Liver (tissue), 9 donors: ENCODE measurements around the gene TACR2. TPM values are rescaled to one million over a fixed set of nuclear protein-coding genes. Genes with fewer than 3 reads are reported as not detected.

ENCODE experiments used
- DNase-seq: peaks from one replicate; pipeline ENCODE4 v3.0.0-alpha.2; 2017; ENCODE audit warnings: low spot score
- H3K27ac ChIP-seq, 2 donors: one replicate each; pipeline ENCODE4 v1.7.0; 2013; ENCODE audit warnings: inconsistent platforms in 2 of 2, low read length in 2 of 2, control low read depth in 1 of 2, low read depth in 1 of 2, mild to moderate bottlenecking in 1 of 2
- H3K27me3 ChIP-seq, 4 donors: one replicate each; pipeline versions ENCODE4 v1.6.1 to v1.7.0; 2013; ENCODE audit warnings: low read length in 3 of 4, inconsistent platforms in 1 of 4, mild to moderate bottlenecking in 1 of 4, moderate library complexity in 1 of 4; ENCODE audit not compliant: control insufficient read depth in 4 of 4, insufficient read depth in 4 of 4
- H3K36me3 ChIP-seq, 4 donors: one replicate each; pipeline versions ENCODE4 v1.6.1 to v1.7.0; 2013; ENCODE audit warnings: low read length in 3 of 4, mild to moderate bottlenecking in 3 of 4, low read depth in 1 of 4, moderate library complexity in 1 of 4; ENCODE audit not compliant: control insufficient read depth in 4 of 4, insufficient read depth in 3 of 4
- H3K4me1 ChIP-seq, 4 donors: one replicate each; pipeline versions ENCODE4 v1.6.1 to v1.7.0; 2013; ENCODE audit warnings: low read length in 3 of 4, mild to moderate bottlenecking in 3 of 4, moderate library complexity in 1 of 4; ENCODE audit not compliant: control insufficient read depth in 4 of 4, insufficient read depth in 4 of 4
- H3K4me3 ChIP-seq, 3 donors: one replicate each; pipeline versions ENCODE4 v1.6.1 to v1.7.0; 2013; ENCODE audit warnings: low read length in 3 of 3, control low read depth in 1 of 3, low read depth in 1 of 3, mild to moderate bottlenecking in 1 of 3
- H3K9ac ChIP-seq, 2 donors: one replicate each; pipeline ENCODE4 v1.7.0; 2013; ENCODE audit warnings: low read length in 2 of 2, mild to moderate bottlenecking in 2 of 2, moderate library complexity in 2 of 2, control low read depth in 1 of 2, low read depth in 1 of 2
- H3K9me3 ChIP-seq, 4 donors: one replicate each; pipeline versions ENCODE4 v1.6.1 to v1.7.0; 2013; ENCODE audit warnings: low read length in 3 of 4; ENCODE audit not compliant: control insufficient read depth in 4 of 4
- EGR1 ChIP-seq, 2 donors: IDR thresholded peaks; 2 replicates each; pipeline ENCODE4 v1.6.1; 2016 to 2018; ENCODE audit warnings: antibody characterized with exemption in 2 of 2, low read depth in 2 of 2
- FOXA2 ChIP-seq: IDR thresholded peaks from 2 replicates; pipeline ENCODE4 v1.6.1; 2016; ENCODE audit warnings: antibody characterized with exemption
- GABPA ChIP-seq, 2 donors: IDR thresholded peaks in 1 of 2; conservative IDR thresholded peaks in 1 of 2; 2 replicates each; pipeline ENCODE4 v1.6.1; 2016; ENCODE audit warnings: antibody characterized with exemption in 2 of 2, mild to moderate bottlenecking in 1 of 2, moderate library complexity in 1 of 2
- HNF4A ChIP-seq, 2 donors: conservative IDR thresholded peaks; 2 replicates each; pipeline ENCODE4 v1.6.1; 2016; ENCODE audit warnings: antibody characterized with exemption in 2 of 2, mild to moderate bottlenecking in 2 of 2
- HNF4G ChIP-seq: IDR thresholded peaks from 2 replicates; pipeline ENCODE4 v1.6.1; 2016; ENCODE audit warnings: antibody characterized with exemption
- JUND ChIP-seq, 2 donors: IDR thresholded peaks; 2 replicates each; pipeline ENCODE4 v1.6.1; 2016; ENCODE audit warnings: antibody characterized with exemption in 2 of 2
- NR2F2 ChIP-seq: IDR thresholded peaks from 2 replicates; pipeline ENCODE4 v1.6.1; 2016; ENCODE audit warnings: antibody characterized with exemption
- RAD21 ChIP-seq, 2 donors: IDR thresholded peaks; 2 replicates each; pipeline ENCODE4 v1.6.1; 2016; ENCODE audit warnings: antibody characterized with exemption in 2 of 2, mild to moderate bottlenecking in 2 of 2
- RXRA ChIP-seq, 2 donors: IDR thresholded peaks; 2 replicates each; pipeline ENCODE4 v1.6.1; 2017 to 2018; ENCODE audit warnings: antibody characterized with exemption in 2 of 2, mild to moderate bottlenecking in 1 of 2
- SP1 ChIP-seq: IDR thresholded peaks from 2 replicates; pipeline ENCODE4 v1.6.1; 2018; ENCODE audit warnings: antibody characterized with exemption, mild to moderate bottlenecking
- TAF1 ChIP-seq: conservative IDR thresholded peaks from 2 replicates; pipeline ENCODE4 v1.6.1; 2016; ENCODE audit warnings: antibody characterized with exemption, mild to moderate bottlenecking
- YY1 ChIP-seq: IDR thresholded peaks from 2 replicates; pipeline ENCODE4 v1.6.1; 2016; ENCODE audit warnings: antibody characterized with exemption, mild to moderate bottlenecking
- WGBS: extraction: QIAGEN DNeasy Blood & Tissue Kit; methylation state at CpG from one replicate; pipeline ENCODE4 v1.1.7; 2013; 5-methylcytosine and 5-hydroxymethylcytosine counted together
- polyA plus RNA-seq, 2 donors: library from polyadenylated mRNA; stranded (reverse) in 1 of 2; unstranded in 1 of 2; fragments of 200-250 nt in 1 of 2; fragments of >200 nt in 1 of 2; fragmentation: Nextera tagmentation in 1 of 2; extraction: Ambion mirVana in 1 of 2; gene quantifications; one replicate each; pipeline versions ENCODE4 v1.2.1 to v1.2.3, GENCODE V29; 2013 to 2015
- total RNA-seq, 2 donors: library from RNA; depleted of rRNA; stranded (reverse); fragments of >200 nt; gene quantifications; one replicate each; pipeline ENCODE4 v1.2.3, GENCODE V29; 2014
- TF ChIP-seq, protein P1 (sequence below): IDR thresholded peaks from 2 replicates; pipeline ENCODE4 v1.6.1; 2016; ENCODE audit warnings: antibody characterized with exemption, mild to moderate bottlenecking
- TF ChIP-seq, protein P2 (sequence below): IDR thresholded peaks from 2 replicates; pipeline ENCODE4 v1.6.1; 2016; ENCODE audit warnings: antibody characterized with exemption
- TF ChIP-seq, protein P3 (sequence below): IDR thresholded peaks from 2 replicates; pipeline ENCODE4 v1.6.1; 2016; ENCODE audit warnings: antibody characterized with exemption
- TF ChIP-seq, protein P4 (sequence below): fragments of 150-350 bp; IDR thresholded peaks from 2 replicates; pipeline ENCODE4 v1.5.1; 2017; ENCODE audit warnings: improper control_type of control experiment, low read depth, low read length; ENCODE audit not compliant: missing input control
- TF ChIP-seq, protein P5 (sequence below): IDR thresholded peaks from 2 replicates; pipeline ENCODE4 v1.6.1; 2016; ENCODE audit warnings: antibody characterized with exemption
- donor health status: healthy.
- donor health status: healthy.
- donor health status: healthy.
- donor health status: healthy.
- donor health status: healthy.

The TACR2 gene
- total and polyA plus RNA-seq, 4 donors = 0.08 to 0.18 (median 0.12) TPM; not detected in 1

DNA sequence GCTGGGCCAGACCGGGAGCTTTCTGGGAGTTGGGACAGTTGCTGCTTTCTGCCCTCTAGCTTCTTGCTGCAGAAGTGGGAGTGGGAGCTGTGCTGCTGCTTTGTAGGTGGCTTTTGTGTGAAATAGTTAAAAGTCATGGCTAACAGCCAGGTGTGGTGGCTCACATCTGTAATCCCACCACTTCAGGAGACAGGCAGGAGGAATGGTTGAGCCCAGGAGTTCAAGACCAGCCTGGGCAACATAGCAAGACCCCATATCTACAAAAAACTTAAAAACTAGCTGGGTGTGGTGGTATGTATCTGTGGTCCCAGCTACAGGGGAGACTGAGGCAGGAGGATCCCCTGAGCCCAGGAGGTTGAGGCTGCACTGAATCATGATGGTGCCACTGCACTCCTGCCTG lies 13.7 kb downstream of the TACR2 start (continued):
- TF ChIP-seq, protein P1, sequence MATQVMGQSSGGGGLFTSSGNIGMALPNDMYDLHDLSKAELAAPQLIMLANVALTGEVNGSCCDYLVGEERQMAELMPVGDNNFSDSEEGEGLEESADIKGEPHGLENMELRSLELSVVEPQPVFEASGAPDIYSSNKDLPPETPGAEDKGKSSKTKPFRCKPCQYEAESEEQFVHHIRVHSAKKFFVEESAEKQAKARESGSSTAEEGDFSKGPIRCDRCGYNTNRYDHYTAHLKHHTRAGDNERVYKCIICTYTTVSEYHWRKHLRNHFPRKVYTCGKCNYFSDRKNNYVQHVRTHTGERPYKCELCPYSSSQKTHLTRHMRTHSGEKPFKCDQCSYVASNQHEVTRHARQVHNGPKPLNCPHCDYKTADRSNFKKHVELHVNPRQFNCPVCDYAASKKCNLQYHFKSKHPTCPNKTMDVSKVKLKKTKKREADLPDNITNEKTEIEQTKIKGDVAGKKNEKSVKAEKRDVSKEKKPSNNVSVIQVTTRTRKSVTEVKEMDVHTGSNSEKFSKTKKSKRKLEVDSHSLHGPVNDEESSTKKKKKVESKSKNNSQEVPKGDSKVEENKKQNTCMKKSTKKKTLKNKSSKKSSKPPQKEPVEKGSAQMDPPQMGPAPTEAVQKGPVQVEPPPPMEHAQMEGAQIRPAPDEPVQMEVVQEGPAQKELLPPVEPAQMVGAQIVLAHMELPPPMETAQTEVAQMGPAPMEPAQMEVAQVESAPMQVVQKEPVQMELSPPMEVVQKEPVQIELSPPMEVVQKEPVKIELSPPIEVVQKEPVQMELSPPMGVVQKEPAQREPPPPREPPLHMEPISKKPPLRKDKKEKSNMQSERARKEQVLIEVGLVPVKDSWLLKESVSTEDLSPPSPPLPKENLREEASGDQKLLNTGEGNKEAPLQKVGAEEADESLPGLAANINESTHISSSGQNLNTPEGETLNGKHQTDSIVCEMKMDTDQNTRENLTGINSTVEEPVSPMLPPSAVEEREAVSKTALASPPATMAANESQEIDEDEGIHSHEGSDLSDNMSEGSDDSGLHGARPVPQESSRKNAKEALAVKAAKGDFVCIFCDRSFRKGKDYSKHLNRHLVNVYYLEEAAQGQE = no peak
- TF ChIP-seq, protein P2, sequence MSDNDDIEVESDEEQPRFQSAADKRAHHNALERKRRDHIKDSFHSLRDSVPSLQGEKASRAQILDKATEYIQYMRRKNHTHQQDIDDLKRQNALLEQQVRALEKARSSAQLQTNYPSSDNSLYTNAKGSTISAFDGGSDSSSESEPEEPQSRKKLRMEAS = no peak

DNA sequence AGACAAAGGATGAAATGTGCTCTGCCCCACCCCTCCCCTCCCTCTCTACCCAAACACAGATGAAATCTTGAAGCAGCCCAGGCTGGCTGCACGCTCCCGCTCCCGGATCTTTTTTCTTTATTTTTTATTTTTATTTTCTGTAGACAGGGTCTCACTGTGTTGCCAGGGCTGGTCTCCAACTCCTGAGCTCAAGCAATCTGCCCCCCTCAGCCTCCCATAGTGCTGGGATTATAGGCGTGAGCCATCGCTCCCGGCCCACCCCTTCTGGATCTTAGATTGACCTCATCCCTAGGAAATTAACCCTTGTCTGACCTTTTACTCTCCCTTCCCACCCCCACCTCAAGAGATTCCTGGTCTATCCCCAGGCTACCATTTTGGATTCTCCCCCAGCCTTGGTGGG lies 14.3 kb downstream of the TACR2 start:
- H3K27me3 ChIP-seq = no peaks in the 10 kb centered on the region
- no peak for DNase-seq
- H3K36me3 ChIP-seq = peaks cover 0 to 4% (median 0%) of the 10 kb centered on the region in 4 donors
- no peaks in the 10 kb centered on the region for H3K9me3 ChIP-seq
- WGBS = 77% methylated on average over 6 of the region's 6 CpGs
- TF ChIP-seq HNF4G (no peak), JUND (IDR thresholded peaks at IDR 0.05) (no peak), EGR1 (IDR thresholded peaks at IDR 0.05; ENCODE audit: low read depth in 2 of 2) (no peak), HNF4A (conservative IDR thresholded peaks at IDR 0.05) (no peak), SP1 (no peak), NR2F2 (no peak), TAF1 (no peak), RXRA (IDR thresholded peaks at IDR 0.05) (no peak), FOXA2 (no peak), RAD21 (IDR thresholded peaks at IDR 0.05) (no peak)
- TF ChIP-seq, protein P1 = no peak
- TF ChIP-seq, protein P3, sequence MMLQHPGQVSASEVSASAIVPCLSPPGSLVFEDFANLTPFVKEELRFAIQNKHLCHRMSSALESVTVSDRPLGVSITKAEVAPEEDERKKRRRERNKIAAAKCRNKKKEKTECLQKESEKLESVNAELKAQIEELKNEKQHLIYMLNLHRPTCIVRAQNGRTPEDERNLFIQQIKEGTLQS = no peak
- TF ChIP-seq, protein P2 = no peak
- no peaks in the 10 kb centered on the region for H3K4me1 ChIP-seq
- H3K4me3 ChIP-seq = no peak overlapping the region
- no peak overlapping the region for H3K9ac ChIP-seq
- H3K27ac ChIP-seq = no peak overlapping the region

DNA sequence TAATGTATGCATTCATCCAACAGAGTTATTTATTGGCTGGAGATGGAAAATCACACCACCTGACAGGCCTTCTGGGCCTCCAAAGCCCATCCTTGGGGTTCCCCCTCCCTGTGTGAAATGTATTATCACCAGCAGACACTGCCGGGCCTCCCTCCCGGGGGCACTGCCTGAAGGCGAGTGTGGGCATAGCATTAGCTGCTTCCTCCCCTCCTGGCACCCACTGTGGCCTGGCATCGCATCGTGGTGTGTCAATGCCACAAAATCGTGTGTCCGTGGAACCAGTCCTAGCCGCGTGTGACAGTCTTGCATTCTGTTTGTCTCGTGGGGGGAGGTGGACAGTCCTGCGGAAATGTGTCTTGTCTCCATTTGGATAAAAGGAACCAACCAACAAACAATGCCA lies 15.3 kb downstream of the TACR2 start:
- 89% methylated on average over 11 of the region's 11 CpGs for WGBS
- no peak overlapping the region for H3K27ac ChIP-seq
- no peaks in the 10 kb centered on the region for H3K27me3 ChIP-seq
- H3K9me3 ChIP-seq = no peaks in the 10 kb centered on the region
- no peak overlapping the region for H3K9ac ChIP-seq
- no peaks in the 10 kb centered on the region for H3K4me1 ChIP-seq
- peaks cover 0 to 4% (median 0%) of the 10 kb centered on the region in 4 donors for H3K36me3 ChIP-seq
- no peak for DNase-seq
- H3K4me3 ChIP-seq = no peak overlapping the region
- TF ChIP-seq JUND (IDR thresholded peaks at IDR 0.05) = no peak
- no peak for TF ChIP-seq RXRA (IDR thresholded peaks at IDR 0.05)
- TF ChIP-seq HNF4A (conservative IDR thresholded peaks at IDR 0.05) = no peak
- TF ChIP-seq SP1 = no peak
- no peak for TF ChIP-seq YY1
- TF ChIP-seq FOXA2 = no peak
- no peak for TF ChIP-seq GABPA (IDR thresholded peaks at IDR 0.05 in 1 of 2, conservative IDR thresholded peaks at IDR 0.05 in 1 of 2)
- TF ChIP-seq, protein P4, sequence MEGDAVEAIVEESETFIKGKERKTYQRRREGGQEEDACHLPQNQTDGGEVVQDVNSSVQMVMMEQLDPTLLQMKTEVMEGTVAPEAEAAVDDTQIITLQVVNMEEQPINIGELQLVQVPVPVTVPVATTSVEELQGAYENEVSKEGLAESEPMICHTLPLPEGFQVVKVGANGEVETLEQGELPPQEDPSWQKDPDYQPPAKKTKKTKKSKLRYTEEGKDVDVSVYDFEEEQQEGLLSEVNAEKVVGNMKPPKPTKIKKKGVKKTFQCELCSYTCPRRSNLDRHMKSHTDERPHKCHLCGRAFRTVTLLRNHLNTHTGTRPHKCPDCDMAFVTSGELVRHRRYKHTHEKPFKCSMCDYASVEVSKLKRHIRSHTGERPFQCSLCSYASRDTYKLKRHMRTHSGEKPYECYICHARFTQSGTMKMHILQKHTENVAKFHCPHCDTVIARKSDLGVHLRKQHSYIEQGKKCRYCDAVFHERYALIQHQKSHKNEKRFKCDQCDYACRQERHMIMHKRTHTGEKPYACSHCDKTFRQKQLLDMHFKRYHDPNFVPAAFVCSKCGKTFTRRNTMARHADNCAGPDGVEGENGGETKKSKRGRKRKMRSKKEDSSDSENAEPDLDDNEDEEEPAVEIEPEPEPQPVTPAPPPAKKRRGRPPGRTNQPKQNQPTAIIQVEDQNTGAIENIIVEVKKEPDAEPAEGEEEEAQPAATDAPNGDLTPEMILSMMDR = no peak
- TF ChIP-seq EGR1 (IDR thresholded peaks at IDR 0.05; ENCODE audit: low read depth in 2 of 2) = no peak
- no peak for TF ChIP-seq HNF4G
- TF ChIP-seq, protein P5, sequence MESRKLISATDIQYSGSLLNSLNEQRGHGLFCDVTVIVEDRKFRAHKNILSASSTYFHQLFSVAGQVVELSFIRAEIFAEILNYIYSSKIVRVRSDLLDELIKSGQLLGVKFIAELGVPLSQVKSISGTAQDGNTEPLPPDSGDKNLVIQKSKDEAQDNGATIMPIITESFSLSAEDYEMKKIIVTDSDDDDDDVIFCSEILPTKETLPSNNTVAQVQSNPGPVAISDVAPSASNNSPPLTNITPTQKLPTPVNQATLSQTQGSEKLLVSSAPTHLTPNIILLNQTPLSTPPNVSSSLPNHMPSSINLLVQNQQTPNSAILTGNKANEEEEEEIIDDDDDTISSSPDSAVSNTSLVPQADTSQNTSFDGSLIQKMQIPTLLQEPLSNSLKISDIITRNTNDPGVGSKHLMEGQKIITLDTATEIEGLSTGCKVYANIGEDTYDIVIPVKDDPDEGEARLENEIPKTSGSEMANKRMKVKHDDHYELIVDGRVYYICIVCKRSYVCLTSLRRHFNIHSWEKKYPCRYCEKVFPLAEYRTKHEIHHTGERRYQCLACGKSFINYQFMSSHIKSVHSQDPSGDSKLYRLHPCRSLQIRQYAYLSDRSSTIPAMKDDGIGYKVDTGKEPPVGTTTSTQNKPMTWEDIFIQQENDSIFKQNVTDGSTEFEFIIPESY = no peak
